DMS 273 (cell line): Measurements from ENCODE around the gene SETD2.
"Not testable (repeated sequence)": the region's sequence is repeated elsewhere in the genome, so short reads cannot be mapped to it uniquely, and the experiment has no call there.

Experiments
- DNase-seq: peaks from one replicate; lab custom pipeline; 2025; ENCODE audit not compliant: unreplicated experiment; lab: John Stamatoyannopoulos, UW

SETD2 gene

DNA sequence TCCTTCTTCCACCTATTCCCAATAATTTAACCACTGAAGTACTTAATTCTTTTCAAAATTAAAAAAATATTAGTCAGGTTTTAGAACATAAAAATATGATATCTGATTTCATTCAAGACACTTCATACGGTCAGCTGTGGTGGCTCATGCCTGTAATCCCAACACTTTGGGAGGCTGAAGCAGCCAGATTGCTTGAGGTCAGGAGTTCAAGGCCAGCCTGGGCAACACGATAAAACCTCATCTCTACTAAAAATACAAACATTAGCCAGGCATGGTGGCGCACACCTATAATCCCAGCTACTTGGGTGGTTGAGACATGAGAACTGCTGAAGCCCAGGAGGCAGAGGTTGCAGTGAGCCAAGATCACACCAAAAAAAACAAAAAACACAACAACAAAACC lies 127.8 kb downstream of the SETD2 start:
- no peak for DNase-seq

DNA sequence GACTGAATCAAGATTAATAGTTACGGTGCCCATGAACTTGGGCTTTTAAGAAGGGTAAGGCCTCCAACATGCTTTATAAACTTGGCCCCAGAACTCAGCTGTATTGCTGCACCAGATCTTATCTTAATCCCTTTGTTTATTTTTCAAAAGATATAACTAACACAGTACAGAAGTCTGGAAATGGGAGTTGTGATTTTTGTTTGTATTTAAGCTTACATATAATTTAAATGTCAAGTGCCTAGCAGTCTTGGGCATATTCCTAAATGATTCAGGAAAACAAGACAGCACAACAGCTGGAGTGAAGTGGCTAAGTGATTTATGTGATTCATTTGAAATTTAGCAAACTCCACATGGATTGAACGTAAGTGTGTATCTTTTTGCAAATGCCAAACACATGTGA lies 128.3 kb downstream of the SETD2 start:
- no peak for DNase-seq

DNA sequence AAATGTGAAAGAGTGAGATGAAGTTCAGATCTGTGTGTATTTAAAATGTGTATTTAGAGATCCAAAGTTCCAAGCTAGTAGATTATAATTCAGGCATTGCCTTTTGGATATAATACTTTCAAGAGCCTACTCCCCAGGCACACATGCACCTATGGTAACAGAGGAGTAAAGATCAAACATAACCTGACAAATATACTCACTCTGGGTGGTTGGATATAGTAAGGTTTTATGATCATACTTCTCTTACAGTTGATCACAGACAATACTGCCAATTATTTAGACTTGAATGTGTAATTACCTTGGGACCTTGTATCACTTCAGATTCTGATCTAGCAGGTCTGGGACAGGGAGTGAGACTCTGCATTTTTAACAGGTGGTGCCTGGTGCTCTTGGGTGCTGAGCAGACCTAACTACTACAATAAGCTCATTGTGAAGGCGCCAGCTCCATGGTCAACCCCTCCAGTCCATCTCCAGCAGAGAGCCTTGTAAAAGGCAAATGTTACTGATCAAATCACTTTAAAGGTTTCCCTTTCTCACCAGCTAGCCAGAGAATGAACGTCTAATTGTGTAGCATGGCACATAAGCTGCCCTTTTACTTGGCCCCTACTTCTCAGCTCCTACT lies 128.9 kb downstream of the SETD2 start:
- DNase-seq = no peak

DNA sequence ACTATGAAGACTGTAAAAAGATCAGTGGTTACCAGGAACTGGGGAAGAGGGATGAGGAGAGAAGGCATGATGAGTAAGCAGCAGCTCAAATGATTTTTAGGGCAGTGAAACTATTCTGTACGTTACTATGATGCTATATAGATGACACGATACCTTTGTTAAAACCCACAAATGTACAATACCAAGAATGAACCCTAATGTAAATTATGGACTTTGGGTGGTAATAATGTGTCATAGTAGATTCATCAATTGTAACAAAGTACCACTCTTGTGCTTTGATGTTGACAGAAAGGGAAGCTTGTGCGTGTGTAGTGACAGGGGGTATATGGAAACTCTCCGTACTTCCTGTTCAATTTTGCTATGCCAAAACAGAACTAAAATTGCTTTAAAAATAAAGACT lies 132.9 kb downstream of the SETD2 start:
- DNase-seq = not testable (repeated sequence)

DNA sequence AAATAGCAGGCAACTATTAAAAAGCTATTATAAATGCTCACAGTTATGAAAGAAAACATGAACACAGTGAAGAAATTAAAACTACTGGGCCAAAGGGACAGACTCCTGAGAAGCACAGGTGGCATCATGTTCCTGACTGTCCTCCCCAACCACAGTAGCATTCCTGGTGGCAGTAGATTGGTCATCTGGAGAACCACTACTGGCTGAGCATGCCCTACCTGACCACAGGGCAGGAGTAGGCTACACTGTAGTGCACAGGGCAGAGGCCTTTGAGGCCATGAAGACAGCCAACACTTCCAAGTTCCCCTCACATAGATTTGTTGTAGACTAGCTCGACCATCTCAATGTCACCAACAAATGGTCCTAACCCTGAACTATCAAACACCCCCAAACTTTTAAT lies 135.2 kb downstream of the SETD2 start:
- no peak for DNase-seq

DNA sequence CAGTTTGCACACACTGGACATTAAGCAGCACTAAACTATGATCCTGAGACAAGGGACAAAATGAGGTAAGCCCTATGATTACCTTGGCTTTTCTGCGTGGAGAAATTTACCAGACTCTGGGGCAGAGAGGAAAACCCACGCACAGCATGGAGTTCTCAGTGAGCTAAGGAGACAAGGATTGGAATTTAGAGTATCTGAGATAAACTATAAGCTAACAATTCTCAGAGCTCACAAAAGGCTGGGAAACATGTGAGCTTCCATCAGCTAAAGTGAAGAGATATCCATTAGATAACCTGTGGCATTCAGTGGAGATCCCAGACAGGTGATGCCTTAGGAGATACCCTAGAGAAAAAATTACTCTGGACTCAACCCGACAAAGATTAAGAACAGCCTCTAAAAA lies 135.8 kb downstream of the SETD2 start:
- no peak for DNase-seq

DNA sequence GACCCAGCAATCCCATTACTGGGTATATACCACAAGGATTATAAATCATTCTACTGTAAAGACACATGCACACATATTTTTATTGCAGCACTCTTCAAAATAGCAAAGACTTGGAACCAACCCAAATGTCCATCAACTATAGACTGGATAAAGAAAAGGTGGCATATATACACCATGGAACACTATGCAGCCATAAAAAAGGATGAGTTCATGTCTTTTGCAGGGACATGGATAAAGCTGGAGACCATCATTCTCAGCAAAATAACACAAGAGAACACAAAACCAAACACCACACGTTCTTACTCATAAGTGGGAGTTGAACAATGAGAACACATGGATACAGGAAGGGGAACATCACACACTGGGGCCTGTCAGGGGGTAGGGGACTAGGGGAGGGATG lies 137.5 kb downstream of the SETD2 start:
- DNase-seq = not testable (repeated sequence)

DNA sequence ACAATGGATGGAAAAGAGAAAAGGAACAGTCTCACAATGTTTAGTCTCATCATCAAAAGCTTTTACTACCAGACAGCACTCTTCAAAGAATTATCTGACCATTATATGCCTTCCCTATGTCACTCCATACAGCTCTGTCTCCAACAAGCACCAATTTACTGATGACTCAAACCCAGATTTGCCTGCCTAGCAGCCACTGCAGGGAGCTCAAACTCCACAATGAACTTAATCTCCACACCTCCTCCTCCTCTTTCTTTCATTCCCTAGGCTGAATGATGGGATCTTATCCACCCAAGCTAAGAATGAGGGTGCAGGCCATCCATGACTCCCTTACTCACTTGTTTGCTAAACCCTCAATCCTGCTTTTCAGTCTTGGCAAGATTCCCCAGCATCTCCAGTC lies 139.0 kb downstream of the SETD2 start:
- no peak for DNase-seq

DNA sequence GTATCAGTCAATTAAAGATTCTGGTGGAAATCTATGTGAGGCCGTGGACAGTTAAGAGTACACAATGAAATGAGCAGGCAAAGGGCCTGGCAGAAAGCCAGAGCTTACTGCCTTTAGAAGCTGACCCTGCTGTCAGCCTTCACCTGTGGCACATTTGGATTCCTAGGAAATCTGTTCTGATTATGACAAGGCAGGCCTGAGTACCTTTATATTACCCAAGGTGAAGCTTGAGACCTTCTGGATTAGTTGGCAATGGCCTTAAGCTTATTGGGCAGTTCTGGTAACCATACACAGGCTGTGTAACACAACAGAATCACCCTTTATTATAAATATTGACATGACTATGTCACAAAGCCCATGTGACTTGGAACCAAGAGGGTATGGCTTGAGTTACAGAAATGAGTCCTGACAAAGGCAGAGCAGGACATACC lies 141.3 kb downstream of the SETD2 start:
- DNase-seq = peak; percentile 20

DNA sequence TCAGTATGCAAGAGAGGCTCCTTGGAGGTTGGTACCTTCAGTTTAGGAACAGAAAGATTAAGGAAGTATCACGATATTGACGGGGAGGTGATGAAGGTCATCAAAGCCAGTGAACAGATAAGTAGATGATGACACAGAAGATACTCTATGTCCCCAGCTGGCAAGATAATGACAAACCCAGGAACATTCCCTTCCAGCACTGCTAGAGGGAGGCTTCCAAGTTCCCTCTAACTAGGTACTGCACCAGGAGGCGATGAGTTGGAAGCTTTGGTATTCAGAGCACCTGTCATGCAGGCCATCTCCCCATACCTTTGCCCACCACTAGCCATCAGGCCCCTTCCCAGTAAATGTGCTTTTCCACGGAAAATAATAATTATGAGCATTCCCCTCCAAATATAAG lies 143.6 kb downstream of the SETD2 start:
- DNase-seq = no peak

DNA sequence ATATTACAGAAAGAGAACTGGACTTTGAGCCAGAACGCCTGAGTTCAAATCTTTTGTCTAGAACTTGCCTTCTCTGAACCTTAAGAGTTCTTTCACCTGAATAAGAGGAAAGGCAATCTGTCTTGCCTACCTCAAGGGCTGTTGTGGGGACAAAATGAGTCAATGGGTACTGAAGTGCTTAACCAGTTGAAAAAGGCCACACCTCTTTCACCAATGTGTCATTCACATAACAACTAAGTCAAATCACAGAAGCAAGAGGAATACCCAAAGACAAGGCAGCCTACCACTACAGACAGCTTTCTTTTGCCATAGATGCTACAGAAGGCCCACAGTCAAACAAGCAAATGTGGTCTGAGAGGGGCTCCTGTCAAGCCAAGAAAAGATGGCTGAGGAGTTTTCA lies 144.7 kb downstream of the SETD2 start:
- DNase-seq = no peak

DNA sequence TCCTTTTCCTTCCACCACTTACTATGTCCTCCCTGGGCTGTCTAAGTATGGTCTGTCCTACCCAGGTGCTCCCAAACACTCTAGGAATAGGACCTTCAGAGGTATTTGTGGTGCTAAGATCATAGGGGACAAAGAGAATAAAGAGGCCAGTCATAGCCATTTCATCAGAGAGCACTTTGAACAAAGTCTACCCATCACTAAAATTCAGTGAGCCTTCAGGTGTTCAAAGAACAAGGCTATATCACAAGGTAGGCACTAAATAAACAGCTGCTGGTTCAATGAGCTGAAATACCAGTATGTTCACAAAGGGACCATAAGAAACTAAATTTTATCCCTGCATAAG lies 145.7 kb downstream of the SETD2 start:
- no peak for DNase-seq

DNA sequence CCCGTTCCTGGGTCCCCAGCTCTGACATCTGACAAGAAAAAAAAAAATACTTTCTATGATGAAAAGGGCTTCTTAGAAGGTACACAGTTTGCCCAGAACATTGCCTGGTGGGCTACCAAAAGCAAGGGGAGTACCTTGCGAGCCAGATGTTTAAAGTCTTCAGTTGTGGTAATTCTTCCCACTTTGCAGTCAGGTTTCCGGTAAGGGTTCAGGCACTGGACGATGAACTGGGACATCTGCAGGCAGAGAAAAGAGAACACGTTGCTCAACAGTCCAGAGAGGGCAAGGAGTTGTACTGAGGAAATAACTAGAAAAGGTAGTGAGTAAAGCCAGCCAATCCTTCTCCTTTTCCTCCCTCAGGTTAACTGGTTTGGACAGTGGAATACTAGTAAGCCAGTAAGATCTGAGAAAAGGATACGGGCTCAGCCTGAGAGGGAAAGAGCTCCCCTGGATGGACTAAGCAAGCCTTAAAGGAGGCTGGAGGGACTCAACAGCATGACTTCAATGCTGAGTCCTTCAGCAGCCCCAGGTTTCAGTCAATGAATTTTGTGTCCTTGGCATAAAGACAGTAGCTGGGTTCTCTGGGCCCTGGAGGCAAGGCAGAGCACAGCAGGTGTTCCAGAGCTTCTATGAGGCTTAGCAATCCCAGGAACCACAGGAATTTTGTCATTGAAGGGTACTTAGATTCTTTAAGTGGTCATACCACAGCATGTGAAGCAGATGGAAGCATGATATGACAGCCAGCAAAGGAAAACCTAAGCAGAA lies 146.2 kb downstream of the SETD2 start:
- DNase-seq = no peak

DNA sequence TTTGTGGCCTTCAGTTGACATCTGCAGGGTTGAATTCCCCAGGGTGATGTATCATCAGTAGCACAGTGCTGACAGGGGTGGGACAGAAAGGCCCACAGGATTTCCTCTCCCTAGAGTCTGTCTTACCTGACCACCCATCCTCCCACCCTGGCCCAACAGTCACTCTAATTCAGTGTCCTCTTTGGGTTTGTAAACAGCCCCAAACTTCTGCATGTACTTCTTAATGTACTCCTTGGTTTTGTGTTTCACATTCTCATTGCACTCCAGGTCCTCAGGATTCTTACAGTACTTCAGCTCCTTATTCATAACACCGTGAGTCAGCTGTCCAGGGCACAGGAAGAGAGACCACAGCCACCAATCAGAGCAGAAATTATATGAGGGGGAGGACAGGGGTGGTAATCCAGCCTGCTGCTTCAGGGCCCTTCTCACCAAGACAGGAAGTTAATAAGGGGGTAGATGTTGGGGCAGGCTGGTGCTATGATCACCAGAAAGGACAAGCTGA lies 146.9 kb downstream of the SETD2 start:
- no peak for DNase-seq

DNA sequence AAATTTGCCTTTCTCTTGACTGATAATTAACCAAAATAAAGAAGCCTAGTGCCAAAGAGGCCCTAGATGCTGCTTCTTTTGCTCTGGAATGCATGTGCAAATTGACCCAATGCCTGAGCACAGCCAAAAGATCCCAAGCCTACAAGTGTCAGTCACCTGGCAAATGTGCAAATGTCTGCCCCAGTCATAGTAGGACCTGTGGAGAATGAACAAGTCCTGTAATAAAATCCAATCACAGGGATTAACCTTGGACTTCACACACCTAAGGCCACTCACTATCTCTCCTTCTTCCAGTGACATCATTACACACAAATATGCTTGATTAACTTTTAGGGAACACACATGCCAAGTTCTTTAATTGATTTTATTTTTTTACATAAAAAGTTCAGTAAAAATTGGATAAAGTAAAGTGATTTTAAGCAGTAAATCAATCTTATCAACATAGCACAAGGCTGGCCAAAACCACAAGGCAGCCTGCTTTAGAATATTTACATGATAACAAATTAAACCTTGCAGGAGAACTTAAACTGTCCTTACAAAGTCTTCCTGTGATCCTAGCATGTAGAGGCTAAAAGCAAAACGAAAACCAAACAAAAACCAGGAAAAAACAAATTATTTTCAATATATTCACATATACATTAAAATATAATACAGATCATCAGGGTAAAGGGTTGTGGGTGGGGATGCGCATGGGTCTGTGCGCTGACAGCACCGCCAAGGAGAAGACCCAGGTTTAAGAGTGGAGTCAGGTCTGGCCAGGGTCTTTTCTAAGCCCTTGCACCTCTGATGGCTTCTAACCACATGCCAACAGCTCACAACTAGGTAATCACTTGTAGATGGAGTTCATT lies 147.6 kb downstream of the SETD2 start:
- no peak for DNase-seq

DNA sequence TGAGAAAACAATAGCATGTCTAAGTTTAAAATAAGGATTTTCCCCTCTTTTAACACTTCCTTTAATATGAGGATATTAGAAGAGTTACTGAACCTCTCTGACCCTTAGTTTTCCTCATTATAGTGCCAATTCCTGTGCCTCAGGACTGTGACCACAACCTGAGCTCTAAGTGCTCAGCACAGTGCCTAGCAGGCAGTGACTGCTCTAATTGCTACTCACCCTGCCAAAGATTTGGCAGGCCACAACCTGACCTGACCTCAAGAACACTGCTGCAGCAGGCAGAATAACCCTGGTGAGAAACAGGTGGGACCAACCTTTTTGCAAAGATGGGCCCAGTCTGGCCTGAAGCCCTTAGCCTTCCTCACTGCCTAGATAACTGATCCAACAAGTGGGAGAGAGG lies 148.8 kb downstream of the SETD2 start:
- DNase-seq = no peak

DNA sequence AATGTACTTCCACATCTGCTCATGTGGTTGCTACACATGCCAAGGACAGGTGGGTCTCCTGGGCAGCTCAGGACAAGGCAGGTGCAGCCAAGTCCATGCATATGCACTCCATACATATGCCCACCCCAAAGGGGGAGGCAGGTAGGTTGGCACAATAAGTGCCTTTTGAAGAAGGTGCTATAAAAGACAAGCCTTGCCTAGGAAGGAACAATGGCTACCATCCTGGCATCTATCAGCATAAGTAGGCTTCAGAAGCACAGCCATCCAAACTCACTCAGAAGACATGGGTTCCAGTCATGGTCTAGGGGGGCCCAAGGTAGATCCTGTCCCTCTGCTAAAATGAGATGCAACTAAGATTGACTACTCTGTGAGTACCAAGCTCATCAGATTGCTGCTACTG lies 149.9 kb downstream of the SETD2 start:
- DNase-seq = no peak

DNA sequence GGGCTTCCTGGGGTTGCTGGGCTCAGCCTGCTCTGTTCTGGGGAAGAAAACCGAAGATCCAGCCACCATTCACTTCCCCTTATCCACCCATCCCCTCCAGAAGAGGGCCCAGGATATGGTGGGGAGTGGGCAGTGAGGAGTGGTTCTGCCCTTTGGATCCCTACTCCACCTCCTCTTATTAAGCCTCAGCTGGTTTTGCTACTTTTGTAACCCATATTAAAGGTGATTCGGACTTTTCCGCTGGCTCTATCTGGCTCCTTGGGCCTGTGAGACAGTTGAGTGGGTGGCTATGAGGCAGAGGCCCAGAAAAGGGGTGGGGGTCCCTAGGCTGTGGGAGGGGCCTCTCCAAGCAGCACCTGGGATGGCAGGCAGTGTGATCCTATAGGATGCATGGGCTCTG lies 150.7 kb downstream of the SETD2 start:
- no peak for DNase-seq

DNA sequence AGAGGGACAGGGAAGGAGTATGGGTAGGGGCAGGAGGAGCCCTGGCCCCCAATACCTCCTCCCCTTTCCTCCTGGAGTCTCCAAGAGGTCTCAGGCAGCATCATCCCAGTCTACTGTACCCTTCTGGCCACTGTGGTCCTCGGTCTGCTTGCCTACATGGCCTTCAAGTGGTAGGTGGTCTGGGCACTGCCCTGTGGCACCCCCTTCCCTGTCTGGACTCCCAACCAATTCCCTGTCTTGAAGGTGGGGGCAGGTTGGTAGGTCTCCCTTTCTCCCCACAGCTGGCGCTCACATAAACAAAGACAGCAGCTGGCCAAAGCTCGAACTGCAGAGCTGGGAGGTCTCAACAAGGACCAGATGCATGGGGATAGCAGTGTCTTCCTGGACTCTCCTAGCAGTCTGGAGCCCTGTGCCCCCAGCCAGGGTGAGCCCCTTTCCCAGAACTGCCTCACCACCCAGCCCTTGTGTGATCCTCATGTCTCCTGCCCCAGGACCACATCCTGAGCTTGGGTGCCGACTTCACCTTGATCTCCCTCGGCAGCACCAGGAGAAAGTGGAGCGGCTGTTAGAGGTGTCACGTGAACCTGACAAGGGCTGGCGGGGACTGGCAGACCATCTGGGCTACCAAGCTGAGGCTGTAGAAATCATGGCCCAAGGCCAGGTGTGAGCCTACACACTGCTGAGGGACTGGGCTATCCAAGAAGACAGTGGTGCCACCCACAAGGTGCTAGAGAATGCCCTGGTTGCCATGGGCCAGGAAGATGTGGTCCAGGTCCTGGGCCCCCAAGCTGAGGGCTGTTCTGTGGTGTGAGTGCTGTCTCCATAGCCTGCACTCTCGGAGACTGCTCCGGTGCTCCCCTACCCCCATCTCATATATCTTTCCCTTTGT lies 151.3 kb downstream of the SETD2 start:
- DNase-seq = peak; percentile 94

DNA sequence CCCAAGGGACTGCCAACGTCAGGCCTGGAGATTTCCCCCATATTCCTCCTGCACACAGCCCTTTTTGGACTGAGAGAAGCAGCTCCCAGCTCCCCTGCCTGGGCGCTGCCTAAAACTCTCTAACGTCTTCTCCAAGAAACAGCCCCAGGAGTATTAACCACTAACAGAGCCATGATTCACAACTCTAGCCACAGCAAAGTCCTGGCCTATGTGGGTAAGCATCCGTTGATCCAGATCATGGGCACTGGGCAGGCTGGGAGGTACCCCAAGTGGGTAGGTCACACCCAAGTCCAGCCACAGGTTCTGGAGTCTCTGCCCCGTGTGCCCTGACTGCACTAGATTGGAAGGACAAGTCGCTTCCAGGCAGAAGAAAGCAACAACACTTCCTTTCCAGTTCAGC lies 152.5 kb downstream of the SETD2 start:
- DNase-seq = no peak

DNA sequence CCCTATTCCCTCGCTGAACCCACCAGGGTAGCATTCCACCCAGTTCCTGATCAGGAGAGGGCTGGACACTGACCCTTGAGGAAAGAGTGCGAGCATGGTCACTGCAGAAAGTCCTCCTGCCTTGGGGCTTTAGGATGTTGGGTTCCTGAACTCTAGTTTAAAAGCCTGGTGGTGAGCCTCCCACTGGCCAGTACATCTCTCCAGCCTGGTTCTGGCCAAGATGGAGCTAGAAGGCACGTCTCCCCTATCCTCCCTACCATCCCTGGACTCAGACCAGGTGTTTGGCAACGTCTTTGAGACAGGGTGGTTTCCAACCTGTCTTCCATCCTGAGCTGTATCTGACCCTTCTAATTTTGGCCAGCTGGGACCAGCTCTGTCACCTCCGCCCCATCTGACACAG lies 153.0 kb downstream of the SETD2 start:
- DNase-seq = no peak
